Esophagus muscularis mucosa (tissue), 3 donors: Measurements from ENCODE around the gene ABCF2.

ENCODE experiments used
- EP300 ChIP-seq: sonication (generic); formaldehyde crosslinking; IDR thresholded peaks from one replicate; pipeline ENCODE4 v1.6.1; 2017; ENCODE audit warnings: antibody characterized with exemption
- POLR2A ChIP-seq: fragments of 450-650 bp; IDR thresholded peaks from one replicate; pipeline ENCODE4 v1.6.1; 2017; ENCODE audit warnings: antibody characterized with exemption, moderate library complexity, mild to moderate bottlenecking, low read depth
- POLR2AphosphoS5 ChIP-seq, 2 donors: sonication (generic); formaldehyde crosslinking; IDR thresholded peaks; one replicate each; pipeline ENCODE4 v1.6.1; 2017; ENCODE audit warnings: antibody characterized with exemption in 2 of 2

- TF ChIP-seq POLR2AphosphoS5 (IDR thresholded peaks at IDR 0.05) (no peak), EP300 (no peak), POLR2A (no peak)
These were observed 8.2 kb upstream of the ABCF2 start for GRCh38 chr7:151235091-151235787.
